SK-N-SH treated with all-trans-retinoic acid at 6 μM for 48 hours (cell line): ENCODE measurements around the gene NCOA5.

Experiments used
- ARNTL ChIP-seq: fragments of 450-650 bp; formaldehyde crosslinking; IDR thresholded peaks from 2 replicates; pipeline ENCODE4 v1.5.0; 2020; ENCODE audit warnings: low read depth, mild to moderate bottlenecking, moderate library complexity, borderline replicate concordance
- BACH2 ChIP-seq: fragments of 250-450 bp; sonication (Bioruptor Pico); IDR thresholded peaks from 2 replicates; pipeline ENCODE4 v1.9.0; 2021; ENCODE audit warnings: mild to moderate bottlenecking, borderline replicate concordance
- CREB5 ChIP-seq: fragments of 250-450 bp; sonication (Bioruptor Pico); IDR thresholded peaks from 2 replicates; pipeline ENCODE4 v1.5.1; 2020; ENCODE audit warnings: low read depth, mild to moderate bottlenecking, moderate library complexity
- OSR1 ChIP-seq: fragments of 250-450 bp; sonication (Bioruptor Pico); IDR thresholded peaks from 2 replicates; pipeline ENCODE4 v1.8.0; 2022; ENCODE audit warnings: moderate library complexity, mild to moderate bottlenecking, inconsistent platforms
- PATZ1 ChIP-seq: fragments of 250-450 bp; sonication (Bioruptor Pico); IDR thresholded peaks from 2 replicates; pipeline ENCODE4 v1.8.0; 2020; ENCODE audit warnings: mild to moderate bottlenecking, moderate library complexity, borderline replicate concordance
- TCF4 ChIP-seq: fragments of 250-450 bp; sonication (Bioruptor Pico); IDR thresholded peaks from 2 replicates; pipeline ENCODE4 v1.8.0; 2021; ENCODE audit warnings: mild to moderate bottlenecking, moderate library complexity, borderline replicate concordance
- ZNF8 ChIP-seq: fragments of 450-650 bp; formaldehyde crosslinking; IDR thresholded peaks from 2 replicates; pipeline ENCODE4 v1.5.0; 2020; ENCODE audit warnings: mild to moderate bottlenecking, moderate library complexity

- TF ChIP-seq ZNF8 (CRISPR knock-in tag) (no peak), CREB5 (CRISPR knock-in tag) (no peak), BACH2 (CRISPR knock-in tag) (no peak), PATZ1 (no peak), TCF4 (no peak), ARNTL (CRISPR knock-in tag) (no peak), OSR1 (CRISPR knock-in tag) (no peak)
These were observed 26.1 kb downstream of the NCOA5 start for GRCh38 chr20:46063652-46064054.
